ENCODE results near the gene IQCE.

DNA sequence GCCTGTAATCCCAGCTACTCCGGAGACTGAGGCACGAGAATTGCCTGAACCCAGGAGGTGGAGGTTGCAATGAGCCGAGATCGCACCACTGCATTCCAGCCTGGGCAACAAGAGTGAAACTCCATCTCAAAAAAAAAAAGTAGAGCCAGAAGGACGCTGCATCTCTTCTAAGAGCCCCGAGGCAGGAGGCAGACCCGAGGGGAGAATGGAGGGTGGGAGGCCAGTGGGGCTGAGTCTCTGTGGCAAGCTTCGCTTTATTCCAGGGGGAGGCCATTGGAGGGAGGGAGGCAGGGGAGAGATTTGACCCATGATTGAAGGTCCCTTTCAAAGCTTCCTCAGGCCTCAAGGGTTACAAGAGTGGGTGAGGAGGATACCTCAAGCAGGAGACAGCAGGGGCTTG lies 91.7 kb downstream of the IQCE start:
- TF ChIP-seq, protein P1, sequence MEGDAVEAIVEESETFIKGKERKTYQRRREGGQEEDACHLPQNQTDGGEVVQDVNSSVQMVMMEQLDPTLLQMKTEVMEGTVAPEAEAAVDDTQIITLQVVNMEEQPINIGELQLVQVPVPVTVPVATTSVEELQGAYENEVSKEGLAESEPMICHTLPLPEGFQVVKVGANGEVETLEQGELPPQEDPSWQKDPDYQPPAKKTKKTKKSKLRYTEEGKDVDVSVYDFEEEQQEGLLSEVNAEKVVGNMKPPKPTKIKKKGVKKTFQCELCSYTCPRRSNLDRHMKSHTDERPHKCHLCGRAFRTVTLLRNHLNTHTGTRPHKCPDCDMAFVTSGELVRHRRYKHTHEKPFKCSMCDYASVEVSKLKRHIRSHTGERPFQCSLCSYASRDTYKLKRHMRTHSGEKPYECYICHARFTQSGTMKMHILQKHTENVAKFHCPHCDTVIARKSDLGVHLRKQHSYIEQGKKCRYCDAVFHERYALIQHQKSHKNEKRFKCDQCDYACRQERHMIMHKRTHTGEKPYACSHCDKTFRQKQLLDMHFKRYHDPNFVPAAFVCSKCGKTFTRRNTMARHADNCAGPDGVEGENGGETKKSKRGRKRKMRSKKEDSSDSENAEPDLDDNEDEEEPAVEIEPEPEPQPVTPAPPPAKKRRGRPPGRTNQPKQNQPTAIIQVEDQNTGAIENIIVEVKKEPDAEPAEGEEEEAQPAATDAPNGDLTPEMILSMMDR (IDR thresholded peaks at IDR 0.05), result no peak
- no peak for TF ChIP-seq POLR2A (IDR thresholded peaks at IDR 0.05)

Data from ovary (tissue), 3 donors.